Natural killer cell (primary cell): ENCODE results near the gene PATJ. TPM values are rescaled to one million over a fixed set of nuclear protein-coding genes. Genes with fewer than 3 reads are reported as not detected.

Experiments used
- ATAC-seq, 3 donors: fragments of 150-1000 bp in 2 of 3; fragments of 200-7000 bp in 1 of 3; cut with Tn5 transposase; 1 replicate in 1 of 3; 2 replicates in 2 of 3; pipeline ENCODE4 v1.10.0; 2021; ENCODE audit warnings: mild to moderate bottlenecking in 2 of 3, moderate library complexity in 2 of 3
- DNase-seq, 2 donors: peaks; one replicate each; pipeline versions ENCODE4 v3.0.0 to v3.0.0-alpha.2; 2013 to 2021; ENCODE audit warnings: mixed read lengths in 1 of 2
- H3K27ac ChIP-seq: one replicate; pipeline ENCODE4 v1.5.1; 2013; ENCODE audit warnings: mild to moderate bottlenecking, low read length
- H3K27me3 ChIP-seq: one replicate; pipeline ENCODE4 v1.6.1; 2013; ENCODE audit warnings: low read length; ENCODE audit not compliant: control insufficient read depth, insufficient read depth
- H3K36me3 ChIP-seq: one replicate; pipeline ENCODE4 v1.6.1; 2013; ENCODE audit warnings: low read length; ENCODE audit not compliant: control insufficient read depth, insufficient read depth
- H3K4me1 ChIP-seq: one replicate; pipeline ENCODE4 v1.6.1; 2013; ENCODE audit warnings: low read length; ENCODE audit not compliant: control insufficient read depth, insufficient read depth
- H3K4me3 ChIP-seq: one replicate; pipeline ENCODE4 v1.5.1; 2013; ENCODE audit warnings: low read length
- H3K9me3 ChIP-seq: one replicate; pipeline ENCODE4 v1.6.1; 2013; ENCODE audit warnings: low read length; ENCODE audit not compliant: control insufficient read depth, insufficient read depth
- H3K27ac Mint-ChIP-seq, 2 donors: one replicate each; pipeline ENCODE4 v1.8.0; 2022; ENCODE audit warnings: mild to moderate bottlenecking in 2 of 2, mixed read lengths in 2 of 2, moderate library complexity in 1 of 2
- H3K27me3 Mint-ChIP-seq, 2 donors: one replicate each; pipeline ENCODE4 v1.8.0; 2022; ENCODE audit warnings: low read depth in 2 of 2, mixed read lengths in 2 of 2
- H3K36me3 Mint-ChIP-seq: one replicate; pipeline ENCODE4 v1.8.0; 2022; ENCODE audit warnings: mixed read lengths
- H3K4me1 Mint-ChIP-seq, 2 donors: one replicate each; pipeline ENCODE4 v1.8.0; 2022; ENCODE audit warnings: mixed read lengths in 2 of 2
- H3K4me3 Mint-ChIP-seq: one replicate; pipeline ENCODE4 v1.8.0; 2022; ENCODE audit warnings: mild to moderate bottlenecking, moderate library complexity, mixed read lengths
- H3K9me3 Mint-ChIP-seq, 2 donors: one replicate each; pipeline ENCODE4 v1.8.0; 2022; ENCODE audit warnings: mixed read lengths in 2 of 2
- WGBS: methylation state at CpG from one replicate; pipeline ENCODE4 v1.1.7; 2013; ENCODE audit warnings: missing lambda C conversion rate; ENCODE audit not compliant: insufficient coverage; 5-methylcytosine and 5-hydroxymethylcytosine counted together
- intact Hi-C: fragments of 100-400 bp; cut with micrococcal nuclease; formaldehyde crosslinking; loops from one replicate; pipeline ENCODE4 v1.14.2; 2022
- total RNA-seq, 4 donors: library from RNA; stranded (reverse); fragments of 120-200 nt in 1 of 4; gene quantifications; one replicate each; pipeline versions ENCODE4 v1.2.3 to v1.2.4, GENCODE V29; 2013 to 2022
- TF ChIP-seq, protein P1 (sequence below): fragments of 200-600 bp; IDR thresholded peaks from one replicate; pipeline ENCODE4 v1.8.0; 2022; ENCODE audit warnings: antibody characterized with exemption

The PATJ gene
- total RNA-seq, 3 donors from 2014 or later (not counting 1 experiment from before 2014, with no cell fraction given), result 15.0 to 18.5 (median 16.7) TPM

DNA sequence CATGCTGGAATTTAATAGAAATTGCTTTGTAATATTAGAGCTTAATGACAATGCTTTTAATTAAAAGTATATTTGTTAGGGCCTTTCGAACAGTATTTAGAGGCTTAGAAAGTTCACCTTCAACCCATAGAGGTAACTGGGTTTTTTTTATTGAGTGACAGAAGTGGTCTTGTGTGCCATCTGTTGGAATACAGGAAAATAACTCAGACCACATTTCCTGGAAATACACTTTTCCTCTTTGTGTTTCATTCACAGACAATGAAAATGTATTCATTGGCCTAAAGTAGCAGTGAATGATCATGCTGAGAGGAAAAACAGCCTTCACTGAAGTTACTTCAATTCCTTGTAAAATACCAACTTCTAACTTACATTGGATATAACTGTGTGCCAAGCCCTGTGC is 368.8 kb downstream of the PATJ start:
- Histone ChIP-seq H3K27me3 (no peaks in the 10 kb centered on the region), H3K36me3 (no peaks in the 10 kb centered on the region), H3K4me3 (no peak overlapping the region), H3K27ac (no peak overlapping the region), H3K9me3 (no peaks in the 10 kb centered on the region), H3K4me1 (no peaks in the 10 kb centered on the region)
- Mint-ChIP-seq H3K4me1 (no peaks in the 10 kb centered on the region), H3K9me3 (no peaks in the 10 kb centered on the region), H3K36me3 (no peaks in the 10 kb centered on the region), H3K4me3 (no peak overlapping the region), H3K27ac (no peak overlapping the region), H3K27me3 (no peaks in the 10 kb centered on the region)
- WGBS, result 100% methylated on average over 1 of the region's 1 CpG
- DNase-seq (no peak), ATAC-seq (no peak)
- intact Hi-C loops, result no loop called here
- TF ChIP-seq, protein P1, sequence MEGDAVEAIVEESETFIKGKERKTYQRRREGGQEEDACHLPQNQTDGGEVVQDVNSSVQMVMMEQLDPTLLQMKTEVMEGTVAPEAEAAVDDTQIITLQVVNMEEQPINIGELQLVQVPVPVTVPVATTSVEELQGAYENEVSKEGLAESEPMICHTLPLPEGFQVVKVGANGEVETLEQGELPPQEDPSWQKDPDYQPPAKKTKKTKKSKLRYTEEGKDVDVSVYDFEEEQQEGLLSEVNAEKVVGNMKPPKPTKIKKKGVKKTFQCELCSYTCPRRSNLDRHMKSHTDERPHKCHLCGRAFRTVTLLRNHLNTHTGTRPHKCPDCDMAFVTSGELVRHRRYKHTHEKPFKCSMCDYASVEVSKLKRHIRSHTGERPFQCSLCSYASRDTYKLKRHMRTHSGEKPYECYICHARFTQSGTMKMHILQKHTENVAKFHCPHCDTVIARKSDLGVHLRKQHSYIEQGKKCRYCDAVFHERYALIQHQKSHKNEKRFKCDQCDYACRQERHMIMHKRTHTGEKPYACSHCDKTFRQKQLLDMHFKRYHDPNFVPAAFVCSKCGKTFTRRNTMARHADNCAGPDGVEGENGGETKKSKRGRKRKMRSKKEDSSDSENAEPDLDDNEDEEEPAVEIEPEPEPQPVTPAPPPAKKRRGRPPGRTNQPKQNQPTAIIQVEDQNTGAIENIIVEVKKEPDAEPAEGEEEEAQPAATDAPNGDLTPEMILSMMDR, result no peak

DNA sequence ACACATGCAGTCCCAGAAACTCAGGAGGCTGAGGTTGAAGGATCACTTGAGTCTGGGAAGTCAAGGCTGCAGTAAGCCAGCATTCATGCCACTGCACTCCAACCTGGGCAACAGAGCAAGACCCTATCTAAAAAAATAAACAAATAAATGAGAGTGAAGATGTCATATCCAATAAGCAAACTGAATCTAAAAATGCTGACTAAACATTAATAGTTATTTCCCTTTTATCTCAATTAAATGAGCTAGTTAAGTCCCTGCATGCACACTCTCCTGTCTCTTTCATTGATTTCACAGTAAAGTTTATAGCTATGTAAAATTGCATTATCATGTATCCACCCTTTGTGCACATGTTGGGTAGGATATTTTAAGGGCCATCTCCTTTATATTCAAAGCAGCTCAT is 371.2 kb downstream of the PATJ start:
- DNase-seq (no peak), ATAC-seq (no peak)
- no peaks in the 10 kb centered on the region for H3K9me3 Mint-ChIP-seq
- H3K27me3 ChIP-seq, result no peaks in the 10 kb centered on the region
- TF ChIP-seq, protein P1, result no peak
- H3K36me3 ChIP-seq, result no peaks in the 10 kb centered on the region
- H3K4me1 ChIP-seq, result no peaks in the 10 kb centered on the region
- intact Hi-C loops, result no loop called here
- H3K27ac Mint-ChIP-seq, result no peak overlapping the region
- no peaks in the 10 kb centered on the region for H3K36me3 Mint-ChIP-seq
- H3K27me3 Mint-ChIP-seq, result no peaks in the 10 kb centered on the region
- H3K27ac ChIP-seq, result no peak overlapping the region
- H3K9me3 ChIP-seq, result no peaks in the 10 kb centered on the region
- H3K4me1 Mint-ChIP-seq, result no peaks in the 10 kb centered on the region
- no peak overlapping the region for H3K4me3 Mint-ChIP-seq
- no peak overlapping the region for H3K4me3 ChIP-seq

DNA sequence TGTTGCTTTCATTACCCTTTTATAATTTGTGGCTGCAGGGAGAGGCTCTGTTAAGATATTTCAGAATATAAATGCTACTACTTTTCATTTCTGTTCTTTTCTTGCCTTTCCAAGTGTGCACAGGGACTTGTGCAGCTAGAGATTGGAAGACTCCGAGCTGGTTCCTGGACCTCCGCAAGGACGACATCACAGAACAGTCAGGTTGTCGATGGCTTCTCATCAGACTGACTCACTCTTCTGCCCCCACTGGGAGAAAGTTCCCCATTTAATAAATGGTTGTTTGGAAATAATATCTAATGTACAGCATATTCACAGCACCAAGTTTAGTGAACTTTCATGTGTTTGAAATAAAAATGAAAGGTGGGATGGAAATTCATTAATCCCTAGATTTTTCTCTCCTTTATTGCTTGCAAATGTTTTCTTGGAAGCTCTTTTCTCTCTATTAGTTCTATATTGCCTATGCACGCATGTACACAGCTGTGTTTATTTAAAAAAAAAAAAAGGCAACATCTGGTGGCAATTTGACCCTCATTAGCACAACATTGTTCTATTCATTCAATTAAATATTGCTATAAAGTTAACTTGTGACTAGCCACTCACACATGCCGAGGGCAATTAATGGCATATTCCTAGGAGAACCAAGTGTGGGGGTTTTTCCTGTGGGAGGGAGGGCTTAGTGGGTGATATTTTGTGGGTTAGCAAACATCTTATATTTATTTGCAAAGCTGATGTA is 374.9 kb downstream of the PATJ start:
- 95% methylated on average over 5 of the region's 6 CpGs for WGBS
- H3K4me3 Mint-ChIP-seq, result no peak overlapping the region

More for the DNA sequence above, 374.9 kb downstream of the PATJ start:
- TF ChIP-seq, protein P1, result no peak
- H3K36me3 ChIP-seq, result no peaks in the 10 kb centered on the region
- H3K27me3 ChIP-seq, result no peaks in the 10 kb centered on the region
- no peaks in the 10 kb centered on the region for H3K9me3 ChIP-seq
- H3K4me1 ChIP-seq, result no peaks in the 10 kb centered on the region
- no peak overlapping the region for H3K27ac Mint-ChIP-seq
- H3K36me3 Mint-ChIP-seq, result no peaks in the 10 kb centered on the region
- intact Hi-C loops, result no loop called here
- no peak for ATAC-seq
- no peaks in the 10 kb centered on the region for H3K4me1 Mint-ChIP-seq
- H3K9me3 Mint-ChIP-seq, result no peaks in the 10 kb centered on the region
- no peak for DNase-seq
- no peaks in the 10 kb centered on the region for H3K27me3 Mint-ChIP-seq
- H3K27ac ChIP-seq, result no peak overlapping the region
- no peak overlapping the region for H3K4me3 ChIP-seq
